DOHH2 (cell line): Measurements from ENCODE around the gene PRORP.

Experiments
- H3F3A ChIP-seq: fragments of 200-600 bp; sonication (generic), shearing (Covaris generic); 2 replicates; pipeline ENCODE4 v1.6.0; 2016; ENCODE audit warnings: antibody characterized with exemption, mild to moderate bottlenecking; ENCODE audit not compliant: control insufficient read depth, insufficient read depth
- H3K27ac ChIP-seq: fragments of 200-600 bp; sonication (generic); 2 replicates; pipeline ENCODE4 v1.5.1; 2014; ENCODE audit warnings: low read depth, mild to moderate bottlenecking, low read length, moderate library complexity
- H3K27me3 ChIP-seq: fragments of 200-600 bp; sonication (generic); 2 replicates; pipeline ENCODE4 v1.6.1; 2014; ENCODE audit warnings: mild to moderate bottlenecking, low read length, mixed read lengths; ENCODE audit not compliant: control insufficient read depth
- H3K36me3 ChIP-seq: fragments of 200-600 bp; sonication (generic); 2 replicates; pipeline ENCODE4 v1.6.1; 2014; ENCODE audit warnings: mild to moderate bottlenecking, low read length, moderate library complexity, mixed read lengths; ENCODE audit not compliant: control insufficient read depth
- H3K4me1 ChIP-seq: fragments of 200-600 bp; sonication (generic); 2 replicates; pipeline ENCODE4 v1.6.1; 2014; ENCODE audit warnings: mild to moderate bottlenecking, low read length, mixed read lengths; ENCODE audit not compliant: control insufficient read depth
- H3K4me2 ChIP-seq: fragments of 200-600 bp; sonication (generic); 2 replicates; pipeline ENCODE4 v1.6.0; 2014; ENCODE audit warnings: mild to moderate bottlenecking, low read length, moderate library complexity
- H3K4me3 ChIP-seq: fragments of 200-600 bp; sonication (generic); 2 replicates; pipeline ENCODE4 v1.5.1; 2014; ENCODE audit warnings: mild to moderate bottlenecking, low read length, mixed read lengths
- H3K79me2 ChIP-seq: fragments of 200-600 bp; sonication (generic); 2 replicates; pipeline ENCODE4 v1.6.1; 2014; ENCODE audit warnings: mild to moderate bottlenecking, low read length, mixed read lengths; ENCODE audit not compliant: control insufficient read depth
- H3K9me2 ChIP-seq: fragments of 200-600 bp; sonication (generic); replicated peaks from 2 replicates; pipeline ENCODE4 v1.6.1; 2014; ENCODE audit warnings: mild to moderate bottlenecking, low read length, mixed read lengths; ENCODE audit not compliant: control insufficient read depth
- H3K9me3 ChIP-seq: fragments of 200-600 bp; sonication (generic); 2 replicates; pipeline ENCODE4 v1.6.1; 2014; ENCODE audit warnings: antibody characterized with exemption, low read length, mixed read lengths; ENCODE audit not compliant: control insufficient read depth, insufficient read depth
- H4K20me1 ChIP-seq: fragments of 200-600 bp; sonication (generic); 2 replicates; pipeline ENCODE4 v1.6.0; 2014; ENCODE audit warnings: low read depth, mild to moderate bottlenecking, antibody characterized with exemption, low read length, moderate library complexity; ENCODE audit not compliant: control insufficient read depth, insufficient read depth
- CTCF ChIP-seq: fragments of 200-600 bp; sonication (generic); IDR thresholded peaks from one replicate; pipeline ENCODE4 v1.5.1; 2014; ENCODE audit warnings: antibody characterized with exemption, mild to moderate bottlenecking, low read depth, low read length; ENCODE audit not compliant: poor library complexity, severe bottlenecking
- EZH2phosphoT487 ChIP-seq: fragments of 200-600 bp; sonication (generic); IDR thresholded peaks from 2 replicates; pipeline ENCODE4 v1.6.1; 2017; ENCODE audit warnings: borderline replicate concordance, mild to moderate bottlenecking, antibody characterized with exemption, low read length, moderate library complexity, mixed read lengths

PRORP gene

DNA sequence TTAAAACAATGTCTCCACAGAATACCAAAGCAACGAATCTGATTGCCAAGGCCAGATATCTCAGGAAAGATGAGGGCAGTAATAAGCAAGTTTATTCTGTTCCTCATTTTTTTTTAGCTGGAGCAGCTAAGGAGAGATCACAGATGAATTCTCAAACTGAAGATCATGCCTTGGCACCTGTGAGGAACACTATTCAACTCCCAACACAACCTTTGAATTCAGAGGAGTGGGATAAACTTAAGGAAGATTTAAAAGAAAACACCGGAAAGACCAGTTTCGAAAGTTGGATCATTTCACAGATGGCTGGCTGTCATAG is 994 bp downstream of the PRORP start:
- Histone ChIP-seq H3K27me3 (no peaks in the 10 kb centered on the region), H4K20me1 (no peaks in the 10 kb centered on the region), H3K4me3 (peak overlapping the region; percentile 92), H3K9me2 (no peaks in the 10 kb centered on the region), H3K36me3 (peaks cover 38% of the 10 kb centered on the region), H3K4me2 (peak overlapping the region; percentile 91), H3K79me2 (peaks cover 64% of the 10 kb centered on the region), H3K9me3 (no peaks in the 10 kb centered on the region), H3K4me1 (peaks cover 39% of the 10 kb centered on the region), H3F3A (peaks cover 1% of the 10 kb centered on the region; the same call in 1 of the 2 replicates), H3K27ac (peak overlapping the region; percentile 92)
- no peak for TF ChIP-seq EZH2phosphoT487
- no peak for TF ChIP-seq CTCF

DNA sequence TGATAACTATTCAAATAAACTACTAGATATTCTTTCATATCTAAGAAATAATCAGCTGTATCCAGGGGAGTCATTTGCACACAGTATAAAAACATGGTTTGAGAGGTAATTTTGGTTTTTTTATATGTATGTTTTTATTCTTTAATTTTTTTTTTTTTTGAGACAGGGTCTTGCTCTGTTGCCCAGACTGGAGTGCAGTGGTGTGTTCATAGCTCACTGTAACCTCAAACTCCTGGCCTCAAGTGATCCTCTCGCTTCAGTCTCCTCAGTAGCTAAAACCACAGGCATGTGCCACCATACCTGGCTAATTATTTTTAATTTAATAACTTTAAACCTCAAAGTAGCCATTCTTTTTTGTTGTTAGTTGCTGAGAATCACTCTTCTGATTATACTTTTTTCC is 1.8 kb downstream of the PRORP start:
- Histone ChIP-seq H3F3A (no peaks in the 10 kb centered on the region; the same call in 1 of the 2 replicates), H3K79me2 (peaks cover 72% of the 10 kb centered on the region), H3K4me1 (peaks cover 39% of the 10 kb centered on the region), H4K20me1 (no peaks in the 10 kb centered on the region), H3K27me3 (no peaks in the 10 kb centered on the region), H3K9me2 (no peaks in the 10 kb centered on the region), H3K4me2 (peak overlapping the region; percentile 91), H3K4me3 (peak overlapping the region; percentile 92), H3K36me3 (peaks cover 42% of the 10 kb centered on the region), H3K27ac (no peak overlapping the region), H3K9me3 (no peaks in the 10 kb centered on the region)
- TF ChIP-seq CTCF (no peak), EZH2phosphoT487 (no peak)

- Histone ChIP-seq H3K4me2 (no peak overlapping the region), H3K27me3 (no peaks in the 10 kb centered on the region), H3K36me3 (peaks cover 25% of the 10 kb centered on the region), H3K4me3 (no peak overlapping the region), H3K4me1 (no peaks in the 10 kb centered on the region), H3K9me3 (no peaks in the 10 kb centered on the region), H4K20me1 (no peaks in the 10 kb centered on the region), H3K27ac (no peak overlapping the region), H3F3A (no peaks in the 10 kb centered on the region), H3K79me2 (peaks cover 33% of the 10 kb centered on the region), H3K9me2 (no peaks in the 10 kb centered on the region)
- TF ChIP-seq CTCF (no peak), EZH2phosphoT487 (no peak)
Observed at GRCh38 chr14:35133542-35134328, 11.4 kb downstream of the PRORP start.
